Urinary bladder (tissue), 4 donors: ENCODE measurements around the gene DGKD. TPM values are rescaled to one million over a fixed set of nuclear protein-coding genes. Genes with fewer than 3 reads are reported as not detected.

Experiments used
- DNase-seq: peaks from one replicate; pipeline ENCODE4 v3.0.0-alpha.2; 2015; ENCODE audit errors: extremely low spot score
- H3K27ac ChIP-seq: one replicate; pipeline ENCODE4 v1.5.1; 2013; ENCODE audit warnings: low read depth, mild to moderate bottlenecking, moderate library complexity
- H3K36me3 ChIP-seq: one replicate; pipeline ENCODE4 v1.6.1; 2013; ENCODE audit warnings: mild to moderate bottlenecking, moderate library complexity; ENCODE audit not compliant: insufficient read depth
- H3K4me1 ChIP-seq: one replicate; pipeline ENCODE4 v1.6.1; 2013; ENCODE audit warnings: mild to moderate bottlenecking, moderate library complexity; ENCODE audit not compliant: insufficient read depth
- H3K4me3 ChIP-seq: one replicate; pipeline ENCODE4 v1.5.1; 2013; ENCODE audit warnings: low read depth, low read length
- WGBS: extraction: QIAGEN DNeasy Blood & Tissue Kit; methylation state at CpG from one replicate; pipeline ENCODE4 v1.1.7; 2013; 5-methylcytosine and 5-hydroxymethylcytosine counted together
- polyA plus RNA-seq: library from polyadenylated mRNA; stranded (reverse); fragments of 200-250 nt; gene quantifications from one replicate; pipeline ENCODE4 v1.2.3, GENCODE V29; 2013
- total RNA-seq: library from RNA; depleted of rRNA; stranded (reverse); fragments of >200 nt; gene quantifications from one replicate; pipeline ENCODE4 v1.2.3, GENCODE V29; 2014
- donor health status: healthy with polysubstance abuse.
- donor health status: healthy.

DGKD gene
- total and polyA plus RNA-seq, 2 donors, result 13.3 to 26.4 TPM

GRCh38 chr2:233409286-233409991 is 55.1 kb downstream of the DGKD start:
- 53% methylated on average over 6 of the region's 6 CpGs for WGBS
- no peak for DNase-seq
- no peaks in the 10 kb centered on the region for H3K4me1 ChIP-seq
- no peak overlapping the region for H3K4me3 ChIP-seq
- no peak overlapping the region for H3K27ac ChIP-seq
- no peaks in the 10 kb centered on the region for H3K36me3 ChIP-seq

- Histone ChIP-seq H3K4me3 (no peak overlapping the region), H3K27ac (no peak overlapping the region), H3K36me3 (no peaks in the 10 kb centered on the region), H3K4me1 (no peaks in the 10 kb centered on the region)
- DNase-seq, result no peak
- WGBS, result 91% methylated on average over 5 of the region's 5 CpGs
These were observed 56.0 kb downstream of the DGKD start for GRCh38 chr2:233410196-233410760.

GRCh38 chr2:233411162-233411561 is 56.9 kb downstream of the DGKD start:
- WGBS, result 96% methylated on average over 1 of the region's 1 CpG
- Histone ChIP-seq H3K4me3 (no peak overlapping the region), H3K4me1 (no peaks in the 10 kb centered on the region), H3K27ac (no peak overlapping the region), H3K36me3 (no peaks in the 10 kb centered on the region)
- DNase-seq, result no peak

- no peak for DNase-seq
- 98% methylated on average over 3 of the region's 3 CpGs for WGBS
- Histone ChIP-seq H3K4me1 (no peaks in the 10 kb centered on the region), H3K36me3 (no peaks in the 10 kb centered on the region), H3K4me3 (no peak overlapping the region), H3K27ac (no peak overlapping the region)
These were observed 58.1 kb downstream of the DGKD start for GRCh38 chr2:233412405-233412804.

- Histone ChIP-seq H3K4me3 (no peak overlapping the region), H3K36me3 (no peaks in the 10 kb centered on the region), H3K27ac (no peak overlapping the region), H3K4me1 (no peaks in the 10 kb centered on the region)
- no peak for DNase-seq
- WGBS, result 93% methylated on average over 4 of the region's 4 CpGs
These were observed 58.8 kb downstream of the DGKD start for GRCh38 chr2:233413046-233413445.

- WGBS, result 50% methylated on average over 9 of the region's 9 CpGs
- no peak overlapping the region for H3K4me3 ChIP-seq
- H3K27ac ChIP-seq, result no peak overlapping the region
- no peaks in the 10 kb centered on the region for H3K36me3 ChIP-seq
- H3K4me1 ChIP-seq, result no peaks in the 10 kb centered on the region
- DNase-seq, result no peak
These were observed 59.4 kb downstream of the DGKD start for GRCh38 chr2:233413559-233414272.

- Histone ChIP-seq H3K36me3 (no peaks in the 10 kb centered on the region), H3K4me3 (no peak overlapping the region), H3K27ac (no peak overlapping the region), H3K4me1 (no peaks in the 10 kb centered on the region)
- no peak for DNase-seq
- 90% methylated on average over 4 of the region's 4 CpGs for WGBS
These were observed 60.0 kb downstream of the DGKD start for GRCh38 chr2:233414273-233414654.

GRCh38 chr2:233414777-233415570 is 60.7 kb downstream of the DGKD start:
- H3K27ac ChIP-seq, result no peak overlapping the region
- no peaks in the 10 kb centered on the region for H3K4me1 ChIP-seq
- no peak for DNase-seq
- WGBS, result 92% methylated on average over 5 of the region's 5 CpGs
- H3K4me3 ChIP-seq, result no peak overlapping the region
- no peaks in the 10 kb centered on the region for H3K36me3 ChIP-seq

- no peak overlapping the region for H3K27ac ChIP-seq
- no peaks in the 10 kb centered on the region for H3K4me1 ChIP-seq
- no peaks in the 10 kb centered on the region for H3K36me3 ChIP-seq
- H3K4me3 ChIP-seq, result no peak overlapping the region
- 92% methylated on average over 3 of the region's 3 CpGs for WGBS
- no peak for DNase-seq
These were observed 61.9 kb downstream of the DGKD start for GRCh38 chr2:233416199-233416598.

GRCh38 chr2:233416706-233417105 is 62.4 kb downstream of the DGKD start:
- DNase-seq, result no peak

GRCh38 chr2:233417282-233417681 is 63.0 kb downstream of the DGKD start:
- no peak overlapping the region for H3K4me3 ChIP-seq
- WGBS, result 96% methylated on average over 1 of the region's 1 CpG
- DNase-seq, result no peak
- H3K27ac ChIP-seq, result no peak overlapping the region
- no peaks in the 10 kb centered on the region for H3K36me3 ChIP-seq
- no peaks in the 10 kb centered on the region for H3K4me1 ChIP-seq

More at GRCh38 chr2:233416706-233417105, 62.4 kb downstream of the DGKD start:
- 92% methylated on average over 6 of the region's 6 CpGs for WGBS
- no peaks in the 10 kb centered on the region for H3K36me3 ChIP-seq
- no peak overlapping the region for H3K27ac ChIP-seq
- no peak overlapping the region for H3K4me3 ChIP-seq
- H3K4me1 ChIP-seq, result no peaks in the 10 kb centered on the region

- no peak overlapping the region for H3K4me3 ChIP-seq
- 82% methylated on average over 3 of the region's 3 CpGs for WGBS
- H3K4me1 ChIP-seq, result no peaks in the 10 kb centered on the region
- H3K27ac ChIP-seq, result no peak overlapping the region
- DNase-seq, result no peak
- no peaks in the 10 kb centered on the region for H3K36me3 ChIP-seq
These were observed 63.9 kb downstream of the DGKD start for GRCh38 chr2:233418052-233418760.
